ENCODE measurements around the gene FAM171A1. TPM values are rescaled to one million over a fixed set of nuclear protein-coding genes. Genes with fewer than 3 reads are reported as not detected.

Gene FAM171A1
- polyA plus RNA-seq, 1 of the 3 experiments (the other 2 are of a cell fraction), result 26.3 TPM

DNA sequence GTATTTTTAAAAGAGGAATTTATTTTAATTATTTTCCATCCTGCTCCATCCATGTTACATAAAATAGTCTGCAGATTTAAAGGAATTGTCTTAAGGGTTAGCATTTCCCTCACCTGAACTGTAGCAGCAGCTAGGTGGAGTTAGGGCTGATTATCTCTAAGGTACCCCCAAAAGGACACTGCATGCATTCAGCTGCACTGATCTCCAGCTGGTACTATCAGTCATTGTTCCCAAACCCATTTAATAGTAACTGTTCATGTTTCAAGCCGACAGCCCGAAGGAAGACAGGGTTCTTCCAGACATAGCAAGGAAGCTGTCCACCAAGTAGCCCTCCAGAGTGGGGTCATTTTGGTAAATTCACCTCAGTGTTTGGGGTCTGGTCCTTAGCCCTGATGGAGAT is 48.7 kb downstream of the FAM171A1 start:
- H2AFZ ChIP-seq (ENCODE audit: low read depth), result no peak overlapping the region
- WGBS (ENCODE audit: low lambda C conversion rate), result 100% methylated on average over 2 of the region's 2 CpGs
- peaks cover 10% of the 10 kb centered on the region; the same call in 1 of the 2 replicates for H3K79me2 ChIP-seq (ENCODE audit: insufficient read depth)
- H3K36me3 ChIP-seq (replicated peaks in 1 of 2; ENCODE audit: control insufficient read depth in 1 of 2, insufficient read depth in 2 of 2, low read length in 1 of 2), result no peaks in the 10 kb centered on the region
- H3K9me3 ChIP-seq, result no peaks in the 10 kb centered on the region
- peaks cover 10 to 25% of the 10 kb centered on the region in 2 experiments; a peak in 3 of 4 replicates for H3K4me1 ChIP-seq (ENCODE audit: control insufficient read depth in 1 of 2, insufficient read depth in 2 of 2, low read depth in 1 of 2, low read length in 1 of 2)
- H4K20me1 ChIP-seq (ENCODE audit: insufficient read depth), result no peaks in the 10 kb centered on the region
- ChIA-PET POLR2A (no interaction called here), CTCF (interaction anchor here (1.2 to 1.3 kb wide), 2 partner anchors 19 to 49 kb away, joined by 3 to 4 read pairs; partner anchors contain the start of gene FAM171A1)
- DNase-seq, result no peak
- TF ChIP-seq NRF1 (IDR thresholded peaks at IDR 0.05; ENCODE audit: low read depth, low read length), result no peak
- no peak for TF ChIP-seq FOXM1 (IDR thresholded peaks at IDR 0.05; ENCODE audit: low read depth)
- TF ChIP-seq YY1 (IDR thresholded peaks at IDR 0.05; ENCODE audit: low read depth), result no peak
- TF ChIP-seq MXI1 (IDR thresholded peaks at IDR 0.05; ENCODE audit: low read depth, low read length), result no peak
- TF ChIP-seq, protein P1, sequence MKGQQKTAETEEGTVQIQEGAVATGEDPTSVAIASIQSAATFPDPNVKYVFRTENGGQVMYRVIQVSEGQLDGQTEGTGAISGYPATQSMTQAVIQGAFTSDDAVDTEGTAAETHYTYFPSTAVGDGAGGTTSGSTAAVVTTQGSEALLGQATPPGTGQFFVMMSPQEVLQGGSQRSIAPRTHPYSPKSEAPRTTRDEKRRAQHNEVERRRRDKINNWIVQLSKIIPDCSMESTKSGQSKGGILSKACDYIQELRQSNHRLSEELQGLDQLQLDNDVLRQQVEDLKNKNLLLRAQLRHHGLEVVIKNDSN (IDR thresholded peaks at IDR 0.05; ENCODE audit: borderline replicate concordance, low read depth), result no peak
- TF ChIP-seq RFX5 (IDR thresholded peaks at IDR 0.05; ENCODE audit: low read length), result no peak
- no peak for TF ChIP-seq FOXJ3 (CRISPR knock-in tag; IDR thresholded peaks at IDR 0.05)
- no peak for TF ChIP-seq EZH2phosphoT487 (IDR thresholded peaks at IDR 0.05; ENCODE audit: borderline replicate concordance, low read depth)
- TF ChIP-seq NFIC (IDR thresholded peaks at IDR 0.05; ENCODE audit: borderline replicate concordance), result no peak
- 0 out of 2 replicates have a peak overlapping the region, but pooled peaks have one; percentile 1 for H3K4me2 ChIP-seq
- no peak overlapping the region for H3K4me3 ChIP-seq (ENCODE audit: low read depth in 2 of 2, low read length in 1 of 2)
- no peaks in the 10 kb centered on the region for H3K27me3 ChIP-seq (ENCODE audit: insufficient read depth)
- no peaks in the 10 kb centered on the region for H3K9me2 ChIP-seq
- peak overlapping the region; percentile 36 to 78; a peak in 3 of 4 replicates for H3K27ac ChIP-seq (ENCODE audit: low read depth in 2 of 2, low read length in 1 of 2)
- no peak overlapping the region for H3K9ac ChIP-seq
- H3F3A ChIP-seq (replicated peaks; ENCODE audit: insufficient read depth), result peaks cover 4% of the 10 kb centered on the region

DNA sequence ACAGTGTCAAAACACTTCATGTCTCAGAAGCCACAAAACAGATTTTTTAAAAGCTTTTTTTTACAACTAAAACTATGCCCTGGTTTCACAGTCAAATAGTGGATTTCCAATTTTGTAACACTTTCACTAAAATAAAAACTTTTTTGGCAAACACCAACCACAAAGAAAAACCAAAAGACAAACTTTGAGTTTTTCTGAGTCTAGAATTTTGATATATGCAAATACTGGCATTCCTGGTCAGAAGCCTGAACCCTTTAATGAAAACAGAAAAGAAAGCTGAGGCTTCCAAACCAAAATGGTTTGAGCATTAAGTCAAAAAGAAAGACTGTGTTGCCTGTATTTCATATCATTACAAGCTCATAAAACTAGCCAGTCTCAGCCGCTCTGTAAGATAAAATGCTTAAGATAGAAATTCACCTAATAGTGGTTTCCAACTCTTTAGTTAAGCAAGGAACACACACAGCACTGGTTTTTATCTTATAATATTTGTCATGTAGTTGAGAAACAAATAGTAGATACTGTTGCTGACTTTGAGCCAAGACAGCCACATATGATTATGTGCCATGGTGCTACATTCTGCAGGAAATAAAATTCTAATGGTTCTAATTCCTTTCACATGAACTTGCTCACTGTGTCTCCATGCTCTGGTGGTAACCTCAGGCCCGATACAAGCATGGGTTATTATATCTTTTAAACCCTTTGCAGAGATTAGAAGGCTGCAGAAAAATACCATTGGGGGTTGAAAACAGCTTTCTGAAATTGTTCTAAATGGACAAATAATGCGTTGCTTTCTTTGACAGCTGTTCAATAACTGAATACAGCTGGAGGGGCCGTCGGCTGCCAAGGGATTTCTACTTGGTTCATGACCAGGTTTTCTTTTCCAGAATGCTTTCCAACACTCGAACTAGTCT is 49.4 kb downstream of the FAM171A1 start:
- Histone ChIP-seq H3K4me1 (ENCODE audit: control insufficient read depth in 1 of 2, insufficient read depth in 2 of 2, low read depth in 1 of 2, low read length in 1 of 2) (peaks cover 15 to 24% of the 10 kb centered on the region in 2 experiments; a peak in 3 of 4 replicates), H3K79me2 (ENCODE audit: insufficient read depth) (peaks cover 7% of the 10 kb centered on the region; the same call in 1 of the 2 replicates), H3K9me2 (no peaks in the 10 kb centered on the region), H3K27ac (ENCODE audit: low read depth in 2 of 2, low read length in 1 of 2) (peak overlapping the region; percentile 36 to 78), H3K27me3 (ENCODE audit: insufficient read depth) (no peaks in the 10 kb centered on the region), H3K36me3 (replicated peaks in 1 of 2; ENCODE audit: control insufficient read depth in 1 of 2, insufficient read depth in 2 of 2, low read length in 1 of 2) (no peaks in the 10 kb centered on the region), H3K4me3 (ENCODE audit: low read depth in 2 of 2, low read length in 1 of 2) (no peak overlapping the region), H3K9me3 (no peaks in the 10 kb centered on the region), H3F3A (replicated peaks; ENCODE audit: insufficient read depth) (peaks cover 4% of the 10 kb centered on the region), H4K20me1 (ENCODE audit: insufficient read depth) (no peaks in the 10 kb centered on the region), H2AFZ (ENCODE audit: low read depth) (no peak overlapping the region), H3K4me2 (0 out of 2 replicates have a peak overlapping the region, but pooled peaks have one; percentile 1), H3K9ac (no peak overlapping the region)
- TF ChIP-seq FOXM1 (IDR thresholded peaks at IDR 0.05; ENCODE audit: low read depth) (no peak), GABPA (IDR thresholded peaks at IDR 0.05; ENCODE audit: low read depth) (no peak), TCF12 (IDR thresholded peaks at IDR 0.05) (peak; percentile 83), EP300 (IDR thresholded peaks at IDR 0.05; ENCODE audit: borderline replicate concordance in 1 of 2, low read depth in 1 of 2, low read length in 1 of 2) (peak; percentile 32 to 70; a peak in 2 of 4 replicates), GATA2 (CRISPR knock-in tag; IDR thresholded peaks at IDR 0.05) (peak; percentile 33; the same call in 1 of the 2 replicates), NRF1 (IDR thresholded peaks at IDR 0.05; ENCODE audit: low read depth, low read length) (no peak), NFIC (IDR thresholded peaks at IDR 0.05; ENCODE audit: borderline replicate concordance) (peak; percentile 63), POLR2AphosphoS5 (IDR thresholded peaks at IDR 0.05; ENCODE audit: low read depth, low read length) (peak; percentile 45; the same call in 1 of the 2 replicates), FOSL2 (IDR thresholded peaks at IDR 0.05; ENCODE audit: borderline replicate concordance, low read depth) (no peak), MXI1 (IDR thresholded peaks at IDR 0.05; ENCODE audit: low read depth, low read length) (peak; percentile 68; the same call in 1 of the 2 replicates), MEF2A (IDR thresholded peaks at IDR 0.05; ENCODE audit: borderline replicate concordance, low read depth) (no peak), TEAD4 (IDR thresholded peaks at IDR 0.05; ENCODE audit: borderline replicate concordance, insufficient read depth) (no peak), FOXJ3 (CRISPR knock-in tag; IDR thresholded peaks at IDR 0.05) (no peak), ELF1 (IDR thresholded peaks at IDR 0.05) (no peak), RFX5 (IDR thresholded peaks at IDR 0.05; ENCODE audit: low read length) (no peak), CHD2 (IDR thresholded peaks at IDR 0.05; ENCODE audit: low read length, partially characterized antibody) (peak; percentile 16), RCOR1 (IDR thresholded peaks at IDR 0.05; ENCODE audit: low read length) (peak; percentile 73; the same call in 1 of the 2 replicates), JUND (IDR thresholded peaks at IDR 0.05) (no peak; the same call in 1 of the 2 replicates), RAD21 (IDR thresholded peaks at IDR 0.05; ENCODE audit: low read length) (no peak)
- TF ChIP-seq, protein P2, sequence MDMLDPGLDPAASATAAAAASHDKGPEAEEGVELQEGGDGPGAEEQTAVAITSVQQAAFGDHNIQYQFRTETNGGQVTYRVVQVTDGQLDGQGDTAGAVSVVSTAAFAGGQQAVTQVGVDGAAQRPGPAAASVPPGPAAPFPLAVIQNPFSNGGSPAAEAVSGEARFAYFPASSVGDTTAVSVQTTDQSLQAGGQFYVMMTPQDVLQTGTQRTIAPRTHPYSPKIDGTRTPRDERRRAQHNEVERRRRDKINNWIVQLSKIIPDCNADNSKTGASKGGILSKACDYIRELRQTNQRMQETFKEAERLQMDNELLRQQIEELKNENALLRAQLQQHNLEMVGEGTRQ (IDR thresholded peaks at IDR 0.05; ENCODE audit: borderline replicate concordance, low read depth, low read length), result no peak
- TF ChIP-seq, protein P3, sequence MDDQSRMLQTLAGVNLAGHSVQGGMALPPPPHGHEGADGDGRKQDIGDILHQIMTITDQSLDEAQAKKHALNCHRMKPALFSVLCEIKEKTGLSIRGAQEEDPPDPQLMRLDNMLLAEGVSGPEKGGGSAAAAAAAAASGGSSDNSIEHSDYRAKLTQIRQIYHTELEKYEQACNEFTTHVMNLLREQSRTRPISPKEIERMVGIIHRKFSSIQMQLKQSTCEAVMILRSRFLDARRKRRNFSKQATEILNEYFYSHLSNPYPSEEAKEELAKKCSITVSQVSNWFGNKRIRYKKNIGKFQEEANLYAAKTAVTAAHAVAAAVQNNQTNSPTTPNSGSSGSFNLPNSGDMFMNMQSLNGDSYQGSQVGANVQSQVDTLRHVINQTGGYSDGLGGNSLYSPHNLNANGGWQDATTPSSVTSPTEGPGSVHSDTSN (IDR thresholded peaks at IDR 0.05), result peak; percentile 57
- POLR2A ChIA-PET, result interaction anchor here (0.7 kb wide), 1 partner anchor 10 kb away, joined by 3 read pairs; no protein-coding TSS in a partner anchor
- DNase-seq, result peak; percentile 45
- WGBS (ENCODE audit: low lambda C conversion rate), result 29% methylated on average over 6 of the region's 6 CpGs
- CTCF ChIA-PET, result interaction anchor here (1.3 kb wide), 1 partner anchor 49 kb away, joined by 4 read pairs; the partner anchor contains the start of gene FAM171A1
